ENCODE data around the gene CHAF1A.

GRCh38 chr19:4444765-4445741 lies 42.6 kb downstream of the CHAF1A start:
- TF ChIP-seq, protein P1, sequence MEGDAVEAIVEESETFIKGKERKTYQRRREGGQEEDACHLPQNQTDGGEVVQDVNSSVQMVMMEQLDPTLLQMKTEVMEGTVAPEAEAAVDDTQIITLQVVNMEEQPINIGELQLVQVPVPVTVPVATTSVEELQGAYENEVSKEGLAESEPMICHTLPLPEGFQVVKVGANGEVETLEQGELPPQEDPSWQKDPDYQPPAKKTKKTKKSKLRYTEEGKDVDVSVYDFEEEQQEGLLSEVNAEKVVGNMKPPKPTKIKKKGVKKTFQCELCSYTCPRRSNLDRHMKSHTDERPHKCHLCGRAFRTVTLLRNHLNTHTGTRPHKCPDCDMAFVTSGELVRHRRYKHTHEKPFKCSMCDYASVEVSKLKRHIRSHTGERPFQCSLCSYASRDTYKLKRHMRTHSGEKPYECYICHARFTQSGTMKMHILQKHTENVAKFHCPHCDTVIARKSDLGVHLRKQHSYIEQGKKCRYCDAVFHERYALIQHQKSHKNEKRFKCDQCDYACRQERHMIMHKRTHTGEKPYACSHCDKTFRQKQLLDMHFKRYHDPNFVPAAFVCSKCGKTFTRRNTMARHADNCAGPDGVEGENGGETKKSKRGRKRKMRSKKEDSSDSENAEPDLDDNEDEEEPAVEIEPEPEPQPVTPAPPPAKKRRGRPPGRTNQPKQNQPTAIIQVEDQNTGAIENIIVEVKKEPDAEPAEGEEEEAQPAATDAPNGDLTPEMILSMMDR (conservative IDR thresholded peaks at IDR 0.05) = no peak
- no peak for TF ChIP-seq ZFX (IDR thresholded peaks at IDR 0.05)
